Measurements from ENCODE around the gene TPRN.
A peak's percentile ranks its signal among the peaks of the same experiment; 100 is the strongest.

The TPRN gene

DNA sequence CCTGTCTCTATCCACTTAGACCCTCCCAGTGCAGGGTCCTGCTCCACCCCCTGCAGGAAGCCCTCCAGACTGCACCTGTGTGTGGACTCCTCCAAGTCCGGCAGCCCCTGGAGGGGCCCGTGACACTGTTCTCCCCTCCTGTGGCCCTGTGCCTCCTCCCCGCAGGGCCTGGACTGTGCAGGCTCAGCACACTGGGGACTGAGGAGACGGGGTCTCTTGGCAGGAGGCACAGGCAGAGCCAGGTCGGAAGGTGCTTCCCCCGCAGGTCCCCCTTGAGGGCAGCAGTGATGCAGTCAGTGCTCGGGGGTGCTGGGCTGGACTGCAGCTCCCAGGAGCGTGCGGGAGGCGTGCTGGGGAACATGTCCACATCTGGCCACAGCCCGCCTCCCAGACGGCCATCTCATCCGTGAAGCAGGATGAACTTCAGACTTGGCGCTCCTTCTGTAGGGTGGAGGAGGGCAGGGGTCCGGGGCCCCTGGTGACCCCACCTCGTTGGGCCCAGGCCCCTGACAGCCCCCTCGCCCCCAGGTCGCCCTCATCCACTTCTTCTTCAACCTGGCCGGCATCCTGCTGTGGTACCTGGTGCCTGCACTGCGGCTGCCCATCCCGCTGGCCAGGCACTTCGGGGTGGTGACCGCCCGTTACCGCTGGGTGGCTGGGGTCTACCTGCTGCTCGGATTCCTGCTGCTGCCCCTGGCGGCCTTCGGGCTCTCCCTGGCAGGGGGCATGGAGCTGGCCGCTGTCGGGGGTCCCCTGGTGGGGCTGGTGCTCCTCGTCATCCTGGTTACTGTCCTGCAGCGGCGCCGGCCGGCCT is 35.1 kb upstream of the TPRN start:
- no peak for DNase-seq

DNA sequence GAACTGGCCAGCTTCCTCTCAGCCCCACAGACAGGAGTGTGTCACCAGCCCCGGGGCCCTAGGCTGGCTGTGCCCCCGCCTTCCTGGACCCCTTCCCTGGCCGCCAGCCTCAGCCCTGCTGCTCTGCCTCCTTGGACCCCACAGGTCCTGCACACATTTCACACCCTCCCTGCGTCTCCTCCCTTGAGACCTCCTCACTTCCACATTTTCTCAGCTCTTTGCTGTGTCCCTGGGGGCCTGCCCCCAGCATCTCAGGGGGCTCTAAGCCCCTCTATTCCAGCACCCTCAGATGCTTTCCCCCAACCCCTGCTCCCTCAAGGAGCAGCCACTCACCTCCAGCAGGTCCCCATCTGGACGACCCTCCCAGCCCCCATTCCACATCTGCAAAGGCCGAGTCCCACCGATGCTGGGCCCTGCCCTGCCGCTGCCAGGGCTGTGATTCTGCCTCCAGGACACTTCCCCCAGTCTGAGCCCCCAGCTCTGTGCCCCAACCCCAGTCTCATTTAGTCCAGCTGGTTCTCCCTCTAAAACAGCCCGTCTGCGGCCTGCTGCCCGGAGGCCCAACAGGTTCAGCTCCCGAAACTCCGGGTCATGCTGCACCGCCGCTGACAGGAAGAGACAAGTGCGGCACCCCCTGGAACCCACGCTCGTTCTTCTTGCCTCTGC is 34.4 kb upstream of the TPRN start:
- DNase-seq, result no peak

DNA sequence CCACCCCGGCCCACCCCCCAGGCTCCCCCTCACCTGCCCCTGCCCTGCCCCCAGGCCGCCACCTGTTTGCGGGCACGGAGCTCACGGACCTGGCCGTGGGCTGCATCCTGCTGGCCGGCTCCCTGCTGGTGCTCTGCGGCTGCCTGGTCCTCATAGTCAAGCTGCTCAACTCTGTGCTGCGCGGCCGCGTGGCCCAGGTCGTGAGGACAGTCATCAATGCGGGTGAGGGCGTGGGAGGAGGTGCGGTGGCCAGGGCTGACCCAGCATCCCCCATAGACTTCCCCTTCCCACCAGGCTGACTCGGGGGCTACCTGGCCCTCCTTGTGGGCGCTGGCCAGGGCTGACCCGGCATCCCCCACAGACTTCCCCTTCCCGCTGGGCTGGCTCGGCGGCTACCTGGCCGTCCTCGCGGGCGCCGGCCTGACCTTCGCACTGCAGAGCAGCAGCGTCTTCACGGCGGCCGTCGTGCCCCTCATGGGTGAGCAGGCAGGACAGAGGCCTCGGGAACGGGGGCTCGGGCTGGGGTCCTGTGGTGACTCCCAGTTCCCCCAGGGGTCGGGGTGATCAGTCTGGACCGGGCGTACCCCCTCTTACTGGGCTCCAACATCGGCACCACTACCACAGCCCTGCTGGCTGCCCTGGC is 33.6 kb upstream of the TPRN start:
- DNase-seq, result no peak

DNA sequence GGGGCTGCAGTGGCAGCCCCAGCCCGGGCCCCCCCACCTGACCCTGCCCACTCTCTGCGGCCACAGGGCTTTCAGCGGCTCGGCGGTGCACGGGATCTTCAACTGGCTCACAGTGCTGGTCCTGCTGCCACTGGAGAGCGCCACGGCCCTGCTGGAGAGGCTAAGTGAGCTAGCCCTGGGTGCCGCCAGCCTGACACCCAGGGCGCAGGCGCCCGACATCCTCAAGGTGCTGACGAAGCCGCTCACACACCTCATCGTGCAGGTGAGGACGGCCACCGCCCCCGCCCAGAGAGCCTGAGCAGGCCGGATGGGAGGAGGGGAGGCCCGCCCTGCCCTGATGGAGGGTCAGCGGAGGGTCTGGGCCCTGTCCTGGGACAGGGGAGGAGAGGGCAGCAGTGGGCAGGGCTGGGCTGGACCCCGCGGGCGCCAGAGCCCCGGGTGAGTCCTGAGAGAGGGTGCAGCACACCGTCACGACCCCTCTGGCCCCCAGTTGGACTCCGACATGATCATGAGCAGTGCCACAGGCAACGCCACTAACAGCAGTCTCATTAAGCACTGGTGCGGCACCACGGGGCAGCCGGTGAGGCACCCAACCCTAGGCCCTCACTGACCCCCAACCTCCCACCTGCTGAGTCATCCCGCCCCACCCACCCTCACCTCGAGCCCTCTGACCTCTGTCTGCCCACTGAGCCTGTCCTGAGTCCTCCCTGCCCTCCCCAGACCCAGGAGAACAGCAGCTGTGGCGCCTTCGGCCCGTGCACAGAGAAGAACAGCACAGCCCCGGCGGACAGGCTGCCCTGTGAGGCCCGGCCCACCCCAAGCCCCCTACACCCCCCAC is 32.8 kb upstream of the TPRN start:
- no peak for DNase-seq

DNA sequence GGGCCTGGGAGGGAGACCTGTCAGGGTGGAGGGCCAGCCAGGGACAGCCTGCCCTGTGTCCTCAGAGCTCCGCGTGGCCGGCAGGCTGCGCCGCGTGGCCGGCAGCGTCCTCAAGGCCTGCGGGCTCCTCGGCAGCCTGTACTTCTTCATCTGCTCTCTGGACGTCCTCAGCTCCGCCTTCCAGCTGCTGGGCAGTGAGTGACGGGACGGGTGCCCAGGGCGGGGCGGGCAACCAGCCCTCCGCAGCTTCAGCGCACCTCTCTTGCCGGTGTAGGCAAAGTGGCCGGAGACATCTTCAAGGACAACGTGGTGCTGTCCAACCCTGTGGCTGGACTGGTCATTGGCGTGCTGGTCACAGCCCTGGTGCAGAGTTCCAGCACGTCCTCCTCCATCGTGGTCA is 32.0 kb upstream of the TPRN start:
- no peak for DNase-seq

DNA sequence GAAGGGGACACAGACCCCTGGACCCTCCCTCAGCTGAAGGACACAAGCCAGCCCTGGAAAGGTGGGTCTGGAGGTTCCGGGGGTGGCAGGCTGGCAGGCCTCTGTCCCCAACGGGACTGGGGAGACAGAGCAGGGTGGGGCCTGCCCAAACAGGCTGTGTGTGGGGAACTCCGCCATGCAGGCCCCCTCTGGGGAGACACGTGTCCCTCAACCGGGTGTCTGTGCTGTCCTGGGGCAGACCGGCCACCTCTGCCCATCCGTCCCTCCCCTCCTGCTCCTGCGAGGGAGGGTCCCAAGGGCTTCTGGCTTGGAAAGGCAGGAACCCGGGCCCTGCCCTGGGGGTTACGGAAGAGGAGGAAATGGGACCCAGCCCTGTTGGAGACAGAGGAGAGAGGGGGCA is 31.6 kb upstream of the TPRN start:
- no peak for DNase-seq

DNA sequence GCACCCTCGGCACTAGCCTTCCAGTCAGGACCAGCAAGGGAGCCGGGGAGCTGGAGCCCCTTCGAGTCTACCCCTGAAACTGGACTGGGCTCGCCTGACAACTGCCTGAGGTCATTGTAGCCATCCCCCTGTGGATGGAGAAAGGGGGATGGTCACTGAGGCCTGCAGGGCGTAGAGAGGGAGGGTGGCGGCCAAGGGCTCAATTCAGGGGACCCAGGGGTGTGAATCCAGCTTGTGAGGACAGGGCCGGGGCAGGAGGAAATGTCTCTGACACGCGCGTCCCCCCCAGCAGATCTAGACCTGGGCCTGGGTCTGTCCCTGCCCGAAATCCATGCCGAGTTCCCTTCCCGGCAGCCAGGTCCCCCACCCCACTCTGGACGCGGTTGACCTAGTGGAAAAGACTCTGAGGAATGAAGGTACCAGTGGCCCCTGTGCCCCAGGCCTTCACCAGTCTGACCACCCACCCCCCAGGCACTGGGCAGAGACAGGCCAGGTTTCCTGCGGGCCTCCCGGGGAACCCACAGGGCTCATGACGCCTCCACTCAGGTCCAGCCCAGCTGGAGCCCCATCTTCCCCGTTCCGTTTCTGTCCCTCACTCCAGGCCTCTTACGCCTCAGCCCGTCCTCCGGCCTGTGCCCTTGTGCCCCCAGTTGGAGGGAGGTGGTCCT is 31.0 kb upstream of the TPRN start:
- no peak for DNase-seq

DNA sequence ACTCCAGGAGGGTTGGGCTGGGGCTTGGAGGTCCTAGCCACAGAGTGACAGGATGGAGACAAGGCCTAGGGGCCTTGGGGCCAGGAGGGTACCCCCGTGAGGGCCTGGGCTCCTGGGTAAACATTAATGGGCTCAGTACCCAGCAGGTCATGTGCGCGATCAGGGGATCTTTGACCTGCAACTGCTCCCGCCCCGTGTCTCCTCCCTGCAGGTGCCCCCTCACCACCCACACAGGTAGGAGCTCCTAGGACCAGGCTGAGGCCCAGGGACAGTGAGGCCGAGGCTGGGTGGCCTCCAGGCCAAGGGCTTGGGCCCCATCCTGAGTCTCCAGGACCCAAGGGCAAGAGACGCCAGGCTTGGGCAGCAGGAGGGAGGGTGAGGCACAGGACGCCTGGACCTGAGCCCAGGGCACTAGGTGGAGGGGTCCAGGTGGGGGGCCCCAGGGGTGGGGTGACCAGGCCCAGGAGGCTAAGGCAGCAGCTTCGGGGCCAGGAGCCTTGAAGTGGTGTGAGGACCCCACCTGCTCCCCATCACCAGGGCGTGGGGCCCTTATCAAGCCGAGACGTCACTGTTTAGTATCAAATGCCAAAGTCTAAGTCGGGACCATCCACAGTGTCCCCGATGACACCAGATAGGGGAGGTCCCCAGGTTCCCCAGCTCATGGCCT is 30.3 kb upstream of the TPRN start, which contains the start of gene SLC34A3:
Gene SLC34A3 (plus strand): TSS at position 197 of the 667 bp plus-strand sequence. CDS start 802 bp downstream, outside the sequence.
- no peak for DNase-seq

DNA sequence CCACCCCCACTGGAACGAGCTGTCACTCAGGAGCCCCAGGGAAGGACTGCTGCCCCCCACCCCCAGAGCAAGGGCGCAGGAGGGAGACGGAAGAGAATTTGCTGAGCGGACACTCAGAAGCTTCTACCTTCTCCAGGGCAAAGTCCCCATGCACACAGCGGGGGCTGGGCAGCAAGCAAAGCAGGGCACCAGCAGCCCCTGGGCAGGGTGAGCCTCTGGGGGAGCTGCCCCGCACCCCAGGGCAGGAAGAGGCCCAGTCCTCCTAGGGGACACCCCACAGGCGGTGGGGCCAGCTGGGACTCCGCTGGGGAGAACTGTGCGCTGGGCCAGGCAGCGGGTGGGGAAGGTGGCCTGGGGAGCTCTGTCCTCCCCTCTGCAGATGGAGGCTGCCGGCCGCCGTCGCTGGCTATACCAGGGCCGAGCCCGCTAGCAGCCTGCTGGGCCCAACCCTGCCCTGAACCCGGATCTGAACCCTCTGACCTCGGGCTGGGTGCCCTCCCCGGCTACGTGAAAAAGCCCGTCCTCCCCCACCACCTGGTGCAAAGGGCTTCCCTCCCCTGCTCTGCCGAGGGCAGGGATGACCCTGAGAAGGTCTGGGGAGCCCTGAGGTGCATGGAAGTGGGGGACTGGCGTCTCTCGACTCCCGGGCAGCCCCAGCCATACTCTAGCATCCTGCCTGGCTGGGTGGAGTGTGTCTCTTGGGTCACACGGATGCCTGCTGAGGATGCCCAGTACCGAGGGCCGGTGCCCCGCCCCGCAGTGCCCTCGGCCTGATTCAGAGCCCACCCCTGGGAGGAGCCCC is 29.6 kb upstream of the TPRN start:
- DNase-seq, result no peak

DNA sequence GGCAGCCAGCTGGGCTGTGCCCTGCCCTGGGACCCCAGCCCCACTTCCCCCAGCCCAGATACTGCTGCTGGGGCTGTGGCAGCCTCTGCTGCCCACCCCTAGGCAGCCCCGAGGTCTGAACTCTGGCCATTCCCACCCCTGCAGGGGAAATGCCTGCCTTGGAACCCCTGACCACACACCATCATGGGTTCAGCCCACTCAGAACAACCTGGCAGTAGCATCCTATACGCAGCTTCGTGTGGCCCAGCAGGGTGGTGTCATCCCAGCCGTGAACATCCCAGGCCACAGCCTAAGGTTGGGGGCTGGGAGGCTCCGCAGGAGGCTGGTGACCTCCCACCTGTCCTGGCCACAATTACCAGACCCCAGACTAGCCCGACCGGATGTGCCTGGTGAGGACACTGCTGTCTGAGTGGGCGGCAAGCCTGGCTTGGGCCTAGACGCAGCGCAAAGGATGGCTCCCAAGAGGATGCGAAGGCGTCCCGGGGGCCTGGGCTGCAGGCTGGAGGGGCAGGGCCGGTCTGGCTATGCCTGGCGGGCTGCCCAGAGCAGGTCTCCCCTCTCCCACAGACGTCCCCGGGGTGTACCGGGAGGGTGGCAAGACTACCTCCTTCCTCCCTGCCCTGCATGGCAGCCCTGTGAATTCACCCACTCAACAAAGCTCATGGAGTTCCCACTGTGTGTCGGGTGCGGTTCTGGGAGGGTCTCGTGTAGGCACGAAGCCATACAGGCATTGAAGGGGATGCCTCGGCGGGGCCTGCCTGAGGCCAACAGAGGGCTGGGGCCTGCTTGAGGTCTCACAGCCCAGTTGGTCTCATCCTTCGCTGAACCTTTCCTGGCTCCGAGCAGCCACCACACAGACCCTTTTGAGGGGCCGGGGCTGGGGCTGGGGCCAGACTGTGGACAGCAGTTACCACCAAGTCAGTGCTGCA is 28.7 kb upstream of the TPRN start:
- DNase-seq, result no peak

DNA sequence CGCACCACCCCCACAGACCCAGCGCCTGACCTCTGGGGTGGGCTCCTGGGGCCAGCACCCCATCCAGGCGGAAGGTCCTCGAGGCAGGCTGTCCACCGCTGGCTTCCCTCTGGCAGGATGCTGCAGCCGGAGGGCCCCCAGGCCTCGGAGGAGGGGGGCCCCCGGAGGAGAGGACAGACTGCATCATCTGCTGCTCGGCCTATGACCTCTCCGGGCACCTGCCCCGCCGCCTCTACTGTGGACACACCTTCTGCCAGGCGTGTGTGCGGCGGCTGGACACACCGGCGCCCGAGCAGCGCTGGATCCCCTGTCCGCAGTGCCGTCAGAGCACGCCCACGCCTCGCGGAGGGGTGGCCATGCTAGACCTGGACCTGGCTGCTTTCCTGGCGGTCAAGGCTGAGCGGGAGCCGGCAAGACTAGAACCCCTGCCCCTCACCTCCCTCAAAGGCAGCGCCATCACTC is 28.0 kb upstream of the TPRN start:
- no peak for DNase-seq

DNA sequence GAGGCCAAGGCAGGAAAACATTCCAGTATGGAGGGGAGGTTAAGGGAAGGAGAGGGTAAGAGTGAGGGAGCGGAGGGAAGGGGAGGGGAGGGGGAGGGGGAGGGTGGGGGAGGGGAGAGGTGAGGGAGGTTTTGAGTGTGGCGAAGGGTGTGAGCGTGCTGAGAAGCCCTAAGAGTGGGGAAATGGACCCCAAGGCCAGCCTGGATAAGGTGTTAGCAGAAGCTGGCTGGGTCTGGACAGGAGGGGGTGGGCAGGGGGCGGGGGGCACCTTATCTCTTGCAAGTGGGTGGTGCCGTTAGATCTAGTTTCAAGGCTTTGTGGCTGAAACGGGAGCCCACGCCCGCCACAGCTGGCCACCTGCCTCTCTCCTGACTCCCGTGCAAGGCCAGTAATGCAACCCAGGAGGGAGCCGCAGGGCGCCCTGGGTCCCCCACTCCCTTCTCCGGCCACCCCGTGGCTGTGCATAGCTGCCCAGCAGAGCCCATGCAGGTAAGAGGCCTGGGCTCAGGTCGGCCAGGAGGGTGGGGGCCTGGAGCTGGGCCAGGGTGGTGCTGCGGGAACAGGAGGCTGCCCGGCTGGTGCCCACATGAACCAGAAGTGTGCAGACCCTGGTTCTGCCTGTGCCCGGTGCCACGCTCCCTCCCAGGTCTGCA is 27.4 kb upstream of the TPRN start:
- DNase-seq, result no peak

DNA sequence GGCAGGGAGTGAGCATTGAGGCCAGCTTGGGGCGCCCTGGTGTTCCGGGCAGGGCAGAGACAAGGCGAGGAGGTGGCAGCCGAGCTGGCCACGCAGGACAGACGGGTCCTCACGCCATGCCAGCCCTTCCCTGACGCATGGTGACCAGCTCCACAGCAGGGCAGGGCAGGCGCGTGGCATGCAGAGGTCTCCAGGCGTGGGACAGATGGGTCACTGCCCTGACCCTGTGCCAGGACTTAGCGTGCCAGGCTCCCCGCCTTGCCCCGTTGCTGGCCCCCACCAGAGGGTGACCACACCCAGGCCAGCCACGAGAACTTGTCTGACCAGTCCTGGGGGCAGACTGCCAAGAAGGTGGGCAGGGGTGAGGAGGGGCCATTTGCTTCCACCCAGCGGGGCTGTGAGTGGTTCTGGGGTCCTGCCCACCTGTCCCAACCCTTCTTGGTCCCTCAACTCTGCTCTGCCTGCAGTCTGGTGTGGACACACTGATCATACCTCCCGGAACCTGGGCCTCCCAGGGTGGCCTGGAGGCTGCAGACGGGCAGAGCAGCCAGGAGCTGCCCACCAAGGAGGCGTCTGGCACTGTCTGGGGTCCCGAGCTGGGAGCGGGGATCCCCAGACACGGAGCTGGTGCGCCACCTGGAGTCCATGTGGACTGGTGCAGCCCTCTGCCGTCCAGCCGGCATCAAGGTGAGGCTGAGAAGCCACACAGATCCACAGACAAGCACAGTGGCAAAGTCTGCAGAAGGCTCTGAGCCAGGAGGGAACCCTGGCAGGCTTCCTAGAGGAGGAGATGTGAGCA is 26.7 kb upstream of the TPRN start, which contains the start of gene RNF224:
Gene RNF224 (plus strand): TSS at position 449 of the 799 bp plus-strand sequence. CDS start 834 bp downstream, outside the sequence.
- peak; percentile 63 for DNase-seq

DNA sequence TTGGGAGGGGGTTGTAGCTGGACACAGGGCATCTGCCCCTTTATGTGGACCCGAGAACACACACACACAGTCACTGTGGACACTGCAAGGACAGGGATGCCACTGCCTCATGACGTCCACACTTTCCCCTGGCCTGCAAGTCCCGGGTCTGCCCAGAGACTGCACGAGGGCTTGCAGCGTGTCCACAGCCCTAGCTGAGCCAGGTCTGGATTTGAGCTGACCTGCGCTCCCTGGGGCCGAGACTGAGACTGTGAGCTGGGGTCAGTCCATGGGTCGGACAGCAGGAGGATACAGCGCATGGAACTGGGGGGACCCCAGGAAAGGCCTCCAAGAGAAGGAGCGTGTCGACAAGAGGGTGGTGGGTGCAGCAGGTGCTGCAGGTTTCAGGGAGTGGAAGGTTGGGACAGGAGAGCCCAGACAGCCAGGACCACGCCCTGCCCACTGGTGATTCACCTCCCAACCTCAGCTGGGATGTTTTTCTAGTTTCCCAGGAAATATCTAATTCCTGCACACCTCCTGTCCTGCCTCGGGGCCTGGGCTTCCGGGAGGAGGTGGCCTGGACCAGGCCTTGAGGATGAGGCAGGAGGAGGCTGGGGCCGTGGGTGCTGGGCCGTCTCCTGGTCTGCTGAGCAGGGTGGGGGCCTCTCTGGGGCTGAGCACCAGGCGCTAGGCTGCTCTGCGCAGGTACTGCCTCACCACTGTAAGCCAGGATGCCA is 26.0 kb upstream of the TPRN start:
- no peak for DNase-seq

DNA sequence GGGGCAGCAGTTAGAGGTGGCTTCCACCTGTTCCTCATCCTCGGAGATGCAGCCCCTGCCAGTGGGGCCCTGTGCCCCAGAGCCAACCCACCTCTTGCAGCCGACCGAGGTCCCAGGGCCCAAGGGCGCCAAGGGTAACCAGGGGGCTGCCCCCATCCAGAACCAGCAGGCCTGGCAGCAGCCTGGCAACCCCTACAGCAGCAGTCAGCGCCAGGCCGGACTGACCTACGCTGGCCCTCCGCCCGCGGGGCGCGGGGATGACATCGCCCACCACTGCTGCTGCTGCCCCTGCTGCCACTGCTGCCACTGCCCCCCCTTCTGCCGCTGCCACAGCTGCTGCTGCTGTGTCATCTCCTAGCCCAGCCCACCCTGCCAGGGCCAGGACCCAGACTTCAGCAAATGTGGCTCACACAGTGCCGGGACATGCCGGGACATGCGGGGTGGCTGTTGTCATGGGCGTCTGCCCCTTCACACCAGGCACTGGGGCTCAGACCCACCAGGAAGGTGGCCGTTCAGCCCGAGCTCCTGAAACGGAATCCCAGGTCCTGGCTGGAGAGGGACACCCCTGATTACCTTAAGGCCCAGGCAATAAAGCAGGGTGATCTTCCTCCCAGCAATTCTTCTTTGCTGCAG is 25.3 kb upstream of the TPRN start:
- no peak for DNase-seq

DNA sequence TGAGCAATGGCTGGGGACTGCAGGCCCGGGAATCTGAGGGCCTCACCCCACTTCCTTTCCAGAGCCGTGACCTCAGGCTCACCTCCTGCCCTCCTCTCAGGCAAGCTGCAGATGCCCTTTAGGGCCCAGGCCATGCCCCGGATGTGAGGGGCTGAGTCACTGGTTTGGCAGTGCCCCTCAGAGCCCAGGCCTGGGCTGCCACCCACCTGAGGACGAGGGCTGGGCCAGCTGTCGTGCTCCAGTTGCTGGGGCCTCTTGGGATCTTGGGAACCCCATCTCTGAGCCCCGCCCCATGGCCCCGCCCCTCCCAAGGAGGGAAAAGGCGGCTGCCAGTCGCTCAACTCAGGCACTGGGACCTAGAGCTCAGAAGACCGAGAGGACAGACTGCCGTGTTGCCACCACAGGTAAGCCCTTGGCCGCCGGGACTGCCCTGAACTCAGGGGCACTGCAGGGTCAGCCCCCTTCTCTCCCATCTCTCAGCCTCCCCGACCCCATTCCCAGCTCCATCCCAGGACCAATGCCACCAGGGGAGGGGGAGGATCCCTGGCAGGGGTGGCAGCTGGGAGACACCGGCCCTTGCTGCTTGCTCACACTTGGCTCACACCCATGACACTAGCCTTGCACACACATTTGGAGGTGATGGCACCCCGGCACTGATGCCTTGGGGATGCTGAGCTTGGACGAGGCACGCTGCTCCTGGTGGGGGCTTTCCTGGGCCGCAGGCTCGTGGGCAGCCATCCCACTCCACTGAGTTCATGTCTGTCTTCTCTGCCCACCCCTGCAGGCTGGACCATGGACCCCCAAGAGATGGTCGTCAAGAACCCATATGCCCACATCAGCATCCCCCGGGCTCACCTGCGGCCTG is 24.5 kb upstream of the TPRN start, which contains the start of gene CYSRT1:
Gene CYSRT1 (plus strand): TSS at position 345 of the 865 bp plus-strand sequence. CDS start 448 bp downstream, at position 793.
- DNase-seq, result no peak

Data from NCI-H1092 treated with DMSO at 0.1 percent for 48 hours (cell line).